Brain microvascular endothelial cell (primary cell): ENCODE measurements around the gene SUSD3.
A peak's percentile ranks its signal among the peaks of the same experiment; 100 is the strongest.

Experiments
- DNase-seq: peaks from one replicate; pipeline ENCODE4 v3.0.0-alpha.2; 2020
- H3K27ac ChIP-seq: fragments of 250-450 bp; sonication (Bioruptor Pico); 2 replicates; pipeline ENCODE4 v1.5.1; 2020; ENCODE audit warnings: mild to moderate bottlenecking, moderate library complexity
- H3K27me3 ChIP-seq: fragments of 250-450 bp; sonication (Bioruptor Pico); replicated peaks from 2 replicates; pipeline ENCODE4 v1.5.1; 2020; ENCODE audit warnings: mild to moderate bottlenecking
- H3K36me3 ChIP-seq: fragments of 250-450 bp; sonication (Bioruptor Pico); replicated peaks from 2 replicates; pipeline ENCODE4 v1.5.1; 2020; ENCODE audit warnings: mild to moderate bottlenecking
- H3K4me3 ChIP-seq: 2 replicates; pipeline ENCODE4 v1.5.1; 2011; ENCODE audit warnings: low read depth, mild to moderate bottlenecking, control low read depth, low read length, moderate library complexity
- CTCF ChIP-seq: IDR thresholded peaks from 2 replicates; pipeline ENCODE4 v1.5.1; 2011; ENCODE audit warnings: low read depth, mild to moderate bottlenecking, moderate library complexity, low read length, control low read depth, inconsistent platforms; ENCODE audit errors: missing control alignments
- in situ Hi-C: cut with HindIII; loops from 2 replicates; pipeline ENCODE4 v1.10.0; 2017; ENCODE audit warnings: low sequenced_read_pairs, low pct_ligation_motif_present

Gene SUSD3

GRCh38 chr9:93094658-93095204 is 36.2 kb downstream of the SUSD3 start:
- H3K27ac ChIP-seq, result no peak overlapping the region
- DNase-seq, result no peak
- no peaks in the 10 kb centered on the region for H3K27me3 ChIP-seq
- peak overlapping the region; percentile 47 for H3K4me3 ChIP-seq
- H3K36me3 ChIP-seq, result no peaks in the 10 kb centered on the region
- no peak for TF ChIP-seq CTCF
- in situ Hi-C loops, result no loop called here

DNA sequence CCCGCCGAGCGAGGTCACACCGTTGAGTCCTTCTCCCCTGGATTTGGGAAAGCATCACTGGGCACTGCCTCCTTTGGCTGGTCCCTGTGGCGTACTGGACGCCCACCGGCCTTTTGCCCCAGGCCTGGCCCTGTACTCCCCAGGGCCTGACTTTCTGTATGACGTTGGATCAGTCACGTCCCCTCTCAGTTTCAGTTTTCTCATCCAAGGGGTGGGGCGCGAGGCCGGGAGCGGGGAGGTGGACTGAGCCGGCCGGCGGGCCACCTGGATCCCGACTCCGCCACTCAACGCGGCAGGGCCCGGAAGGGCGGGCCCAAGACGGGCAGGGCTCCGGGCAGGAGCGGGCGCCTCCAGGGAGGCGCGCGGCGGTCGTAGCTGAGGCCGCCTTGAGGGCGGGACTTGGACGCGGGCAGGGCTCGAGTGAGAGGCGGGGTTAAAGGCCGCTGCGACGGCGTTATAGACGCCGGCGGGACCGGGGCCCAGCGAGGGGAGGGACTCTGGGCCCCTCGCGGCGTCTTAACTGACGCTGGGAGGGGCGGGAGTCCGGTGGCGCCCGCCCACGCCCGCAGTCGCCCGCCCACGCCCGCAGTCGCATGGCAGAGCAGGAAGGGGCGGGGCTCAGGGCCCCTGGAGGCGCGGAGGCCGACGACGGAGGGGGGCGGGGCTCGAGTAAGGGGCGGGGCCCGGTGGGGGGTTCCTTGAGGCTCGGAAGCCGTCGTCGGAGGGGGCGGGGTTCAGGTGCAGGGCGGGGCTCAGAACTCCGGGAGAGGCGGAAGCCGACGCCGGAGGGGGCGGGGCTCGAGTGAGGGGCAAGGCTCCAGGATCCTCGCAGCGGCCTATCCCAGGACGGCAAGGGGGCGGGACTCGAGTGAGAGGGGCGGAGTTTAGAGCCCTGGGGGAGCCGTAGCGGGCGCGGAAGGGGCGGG is 37.0 kb downstream of the SUSD3 start:
- H3K27me3 ChIP-seq, result no peaks in the 10 kb centered on the region
- DNase-seq, result peak; percentile 98

GRCh38 chr9:93096131-93096802 is 37.8 kb downstream of the SUSD3 start, which contains the start of gene CARD19:
CARD19 (plus strand) TSS chr9:93096217; CDS start chr9:93096346, 129 bp downstream.
- H3K36me3 ChIP-seq, result no peaks in the 10 kb centered on the region
- no peak for TF ChIP-seq CTCF
- peak within 1 kb of the TSS; percentile 74 for H3K27ac ChIP-seq
- peak within 1 kb of the TSS; percentile 66 for H3K4me3 ChIP-seq
- no peak for DNase-seq
- in situ Hi-C loops, result no loop called here
- no peaks in the 10 kb centered on the region for H3K27me3 ChIP-seq

More for the DNA sequence above, 37.0 kb downstream of the SUSD3 start:
- in situ Hi-C loops, result no loop called here
- Histone ChIP-seq H3K36me3 (no peaks in the 10 kb centered on the region), H3K27ac (peak overlapping the region; percentile 74), H3K4me3 (peak overlapping the region; percentile 47)
- no peak for TF ChIP-seq CTCF

DNA sequence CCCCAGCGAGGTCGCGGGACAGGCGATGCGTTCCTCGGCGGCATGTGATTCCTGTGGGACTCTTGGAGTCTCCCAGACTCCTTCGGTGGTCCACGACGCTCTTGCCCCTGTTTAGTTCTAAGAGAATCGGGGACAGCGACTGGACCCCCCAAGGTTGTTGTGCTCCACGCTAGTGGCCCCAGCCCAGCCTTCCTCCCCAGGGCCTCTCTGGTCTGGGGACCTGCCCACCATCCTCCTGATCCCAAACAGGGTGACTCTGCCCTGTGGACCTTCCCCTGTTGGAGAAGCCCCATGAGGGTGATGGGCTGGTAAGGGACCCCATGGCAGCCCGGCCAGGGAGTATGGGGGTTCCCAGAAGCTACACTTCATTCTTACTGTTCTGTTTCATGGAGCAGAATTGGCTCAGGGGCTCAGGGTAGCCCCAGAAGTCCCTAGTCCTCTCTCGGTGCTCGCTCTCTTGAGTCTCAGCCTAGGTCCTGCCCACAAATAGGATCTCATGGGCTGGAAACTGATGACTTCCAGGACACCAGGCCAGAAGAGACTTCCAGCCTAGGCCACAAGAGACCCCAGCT is 38.4 kb downstream of the SUSD3 start:
- H3K36me3 ChIP-seq, result no peaks in the 10 kb centered on the region
- no peak for TF ChIP-seq CTCF
- DNase-seq, result no peak
- H3K27me3 ChIP-seq, result no peaks in the 10 kb centered on the region
- H3K4me3 ChIP-seq, result peak overlapping the region; percentile 66
- in situ Hi-C loops, result no loop called here
- no peak overlapping the region for H3K27ac ChIP-seq

DNA sequence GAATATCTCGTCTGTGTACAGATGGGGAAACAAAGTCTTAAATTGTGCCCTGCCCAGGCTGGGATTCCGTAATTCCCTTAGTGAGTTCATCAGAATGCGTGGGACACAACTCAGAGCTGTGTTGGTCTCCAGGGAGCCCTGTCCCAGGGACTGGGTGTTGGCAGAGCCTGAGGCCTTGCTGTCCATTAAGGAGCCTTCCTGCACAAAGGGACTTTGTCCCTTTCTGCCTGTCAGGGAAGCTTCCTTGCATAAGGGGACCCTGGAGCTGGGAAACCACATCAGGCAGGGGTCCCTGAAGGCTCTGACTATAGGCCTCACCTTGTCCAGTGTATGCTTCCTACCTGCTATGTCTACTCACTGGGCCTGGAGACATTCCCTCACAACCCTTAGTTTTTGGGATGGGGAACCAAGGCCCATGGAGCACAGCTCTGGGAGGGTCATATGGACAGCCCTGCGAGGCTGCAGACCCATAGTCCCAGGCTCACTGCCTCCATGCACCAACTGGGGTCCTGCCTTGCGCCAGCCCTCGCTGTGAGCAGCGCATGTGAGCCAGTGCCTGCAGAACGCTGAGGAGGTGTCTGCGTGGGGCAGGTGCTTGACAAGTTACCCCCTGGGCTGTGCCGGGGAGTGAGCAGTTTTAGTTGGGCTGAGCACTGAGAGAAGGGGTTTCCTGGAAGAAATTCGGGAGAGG is 39.2 kb downstream of the SUSD3 start:
- TF ChIP-seq CTCF, result no peak

More for the DNA sequence above, 39.2 kb downstream of the SUSD3 start:
- in situ Hi-C loops, result no loop called here
- H3K27ac ChIP-seq, result no peak overlapping the region
- DNase-seq, result no peak
- no peaks in the 10 kb centered on the region for H3K27me3 ChIP-seq
- H3K4me3 ChIP-seq, result peak overlapping the region; percentile 66
- no peaks in the 10 kb centered on the region for H3K36me3 ChIP-seq
